Mesenchymal stem cell (in vitro differentiated cells and primary cell): ENCODE results near the gene CELSR1.

Source experiments
- DNase-seq: peaks from one replicate; pipeline ENCODE4 v3.0.0-alpha.2; 2013
- H2AFZ ChIP-seq: one replicate; pipeline ENCODE4 v1.6.1; 2013; ENCODE audit warnings: low read depth, mild to moderate bottlenecking, control low read depth, inconsistent platforms, low read length, moderate library complexity
- H2AK5ac ChIP-seq: 2 replicates; pipeline ENCODE4 v1.6.1; 2013; ENCODE audit warnings: low read length, moderate library complexity, mild to moderate bottlenecking, inconsistent platforms; ENCODE audit not compliant: severe bottlenecking
- H2BK120ac ChIP-seq: one replicate; pipeline ENCODE4 v1.6.1; 2013; ENCODE audit warnings: low read depth, mild to moderate bottlenecking, inconsistent platforms, low read length, moderate library complexity
- H2BK12ac ChIP-seq, 2 experiments: one replicate each; pipeline ENCODE4 v1.6.1; 2013; ENCODE audit warnings: inconsistent platforms in 2 of 2, low read length in 2 of 2, mild to moderate bottlenecking in 2 of 2, moderate library complexity in 2 of 2, control low read depth in 1 of 2
- H2BK15ac ChIP-seq: one replicate; pipeline ENCODE4 v1.6.1; 2013; ENCODE audit warnings: mild to moderate bottlenecking, low read depth, inconsistent platforms; ENCODE audit not compliant: poor library complexity, severe bottlenecking
- H2BK5ac ChIP-seq: 2 replicates; pipeline ENCODE4 v1.6.1; 2013; ENCODE audit warnings: low read depth, mild to moderate bottlenecking, low read length, control low read depth, inconsistent platforms; ENCODE audit not compliant: poor library complexity, severe bottlenecking
- H3K14ac ChIP-seq, 2 experiments: one replicate each; pipeline ENCODE4 v1.6.1; 2013; ENCODE audit warnings: inconsistent platforms in 2 of 2, low read length in 2 of 2, control low read depth in 1 of 2, mild to moderate bottlenecking in 1 of 2, moderate library complexity in 1 of 2
- H3K18ac ChIP-seq, 2 experiments: one replicate each; pipeline ENCODE4 v1.6.1; 2013; ENCODE audit warnings: inconsistent platforms in 2 of 2, low read length in 2 of 2, control low read depth in 1 of 2, low read depth in 1 of 2, mild to moderate bottlenecking in 1 of 2
- H3K23ac ChIP-seq, 2 experiments: one replicate each; pipeline ENCODE4 v1.6.1; 2013; ENCODE audit warnings: inconsistent platforms in 2 of 2, low read length in 2 of 2, mild to moderate bottlenecking in 2 of 2, moderate library complexity in 2 of 2, control low read depth in 1 of 2
- H3K27ac ChIP-seq: 2 replicates; pipeline ENCODE4 v1.5.1; 2013; ENCODE audit warnings: mild to moderate bottlenecking, moderate library complexity, low read length, control low read depth, inconsistent platforms; ENCODE audit not compliant: poor library complexity, severe bottlenecking
- H3K27me3 ChIP-seq, 2 experiments: 2 replicates each; pipeline versions ENCODE4 v1.6.1 to v1.7.0; 2013; ENCODE audit warnings: low read length in 2 of 2, mild to moderate bottlenecking in 2 of 2, moderate library complexity in 2 of 2, control low read depth in 1 of 2, inconsistent platforms in 1 of 2; ENCODE audit not compliant: control insufficient read depth in 1 of 2, insufficient read depth in 1 of 2
- H3K36me3 ChIP-seq, 2 experiments: 2 replicates each; pipeline versions ENCODE4 v1.6.1 to v1.7.0; 2013; ENCODE audit warnings: low read length in 2 of 2, control low read depth in 1 of 2, inconsistent platforms in 1 of 2, low read depth in 1 of 2, mild to moderate bottlenecking in 1 of 2; ENCODE audit not compliant: insufficient read depth in 2 of 2, control insufficient read depth in 1 of 2
- H3K4ac ChIP-seq, 2 experiments: one replicate each; pipeline ENCODE4 v1.6.1; 2013; ENCODE audit warnings: inconsistent platforms in 2 of 2, low read length in 2 of 2, mild to moderate bottlenecking in 2 of 2, moderate library complexity in 2 of 2, control low read depth in 1 of 2, low read depth in 1 of 2
- H3K4me1 ChIP-seq: 2 replicates; pipeline ENCODE4 v1.6.1; 2013; ENCODE audit warnings: low read depth, low read length, control low read depth; ENCODE audit not compliant: control insufficient read depth, insufficient read depth
- H3K4me2 ChIP-seq: 2 replicates; pipeline ENCODE4 v1.6.1; 2013; ENCODE audit warnings: low read length, mild to moderate bottlenecking, inconsistent platforms; ENCODE audit not compliant: poor library complexity, severe bottlenecking
- H3K4me3 ChIP-seq, 2 experiments: 2 replicates each; pipeline versions ENCODE4 v1.5.1 to v1.7.0; 2013; ENCODE audit warnings: low read length in 2 of 2, mild to moderate bottlenecking in 2 of 2, control low read depth in 1 of 2, low read depth in 1 of 2; ENCODE audit not compliant: insufficient read depth in 1 of 2
- H3K79me1 ChIP-seq: replicated peaks from 2 replicates; pipeline ENCODE4 v1.6.1; 2013; ENCODE audit warnings: mild to moderate bottlenecking, control low read depth, low read length, inconsistent platforms; ENCODE audit not compliant: poor library complexity, severe bottlenecking
- H3K9ac ChIP-seq: 2 replicates; pipeline ENCODE4 v1.7.0; 2013; ENCODE audit warnings: mild to moderate bottlenecking, low read length, moderate library complexity
- H3K9me3 ChIP-seq: 2 replicates; pipeline ENCODE4 v1.7.0; 2013; ENCODE audit warnings: mild to moderate bottlenecking, low read length; ENCODE audit not compliant: control insufficient read depth
- H4K8ac ChIP-seq: one replicate; pipeline ENCODE4 v1.6.1; 2013; ENCODE audit warnings: inconsistent platforms, mild to moderate bottlenecking, low read length, moderate library complexity
- H4K91ac ChIP-seq: one replicate; pipeline ENCODE4 v1.6.1; 2013; ENCODE audit warnings: mild to moderate bottlenecking, low read length, inconsistent platforms
- WGBS: methylation state at CpG from one replicate; pipeline ENCODE4 v1.1.7; 2013; ENCODE audit warnings: mixed read lengths; 5-methylcytosine and 5-hydroxymethylcytosine counted together

Gene CELSR1

GRCh38 chr22:46581538-46582244 lies 44.3 kb upstream of the CELSR1 start:
- no peak overlapping the region for H3K4ac ChIP-seq
- no peak overlapping the region for H3K23ac ChIP-seq
- H3K4me1 ChIP-seq, result peaks cover 59% of the 10 kb centered on the region
- H2BK120ac ChIP-seq, result no peak overlapping the region
- H3K79me1 ChIP-seq, result peaks cover 33% of the 10 kb centered on the region
- H3K4me2 ChIP-seq, result no peak overlapping the region
- H3K4me3 ChIP-seq, result no peak overlapping the region
- H3K27ac ChIP-seq, result no peak overlapping the region
- no peaks in the 10 kb centered on the region for H3K9me3 ChIP-seq
- H2BK15ac ChIP-seq, result no peak overlapping the region
- DNase-seq, result no peak
- H4K8ac ChIP-seq, result no peak overlapping the region
- no peak overlapping the region for H2AFZ ChIP-seq
- H2AK5ac ChIP-seq, result peak overlapping the region; percentile 47
- H2BK5ac ChIP-seq, result no peak overlapping the region
- peaks cover 0 to 4% of the 10 kb centered on the region in 2 experiments for H3K36me3 ChIP-seq
- no peak overlapping the region for H3K14ac ChIP-seq
- no peak overlapping the region for H2BK12ac ChIP-seq
- no peaks in the 10 kb centered on the region for H3K27me3 ChIP-seq
- no peak overlapping the region for H3K18ac ChIP-seq
- H3K9ac ChIP-seq, result no peak overlapping the region
- H4K91ac ChIP-seq, result no peak overlapping the region
- WGBS, result 80% methylated on average over 14 of the region's 14 CpGs

- 90% methylated on average over 12 of the region's 13 CpGs for WGBS
- Histone ChIP-seq H3K27me3 (no peaks in the 10 kb centered on the region), H3K4ac (no peak overlapping the region), H3K14ac (no peak overlapping the region), H2AK5ac (no peak overlapping the region), H2BK5ac (no peak overlapping the region), H3K23ac (no peak overlapping the region), H3K4me2 (no peak overlapping the region), H2BK120ac (no peak overlapping the region), H3K18ac (no peak overlapping the region), H3K9me3 (no peaks in the 10 kb centered on the region), H3K36me3 (peaks cover 0 to 4% of the 10 kb centered on the region in 2 experiments), H3K9ac (no peak overlapping the region), H2AFZ (no peak overlapping the region), H4K91ac (no peak overlapping the region), H3K4me3 (no peak overlapping the region), H2BK15ac (no peak overlapping the region), H3K79me1 (peaks cover 30% of the 10 kb centered on the region), H3K4me1 (peaks cover 62% of the 10 kb centered on the region), H2BK12ac (no peak overlapping the region), H4K8ac (no peak overlapping the region), H3K27ac (no peak overlapping the region)
- no peak for DNase-seq
These were observed 43.6 kb upstream of the CELSR1 start for GRCh38 chr22:46580940-46581537.

- H3K27ac ChIP-seq, result no peak overlapping the region
- no peak overlapping the region for H4K91ac ChIP-seq
- H3K9ac ChIP-seq, result peak overlapping the region; percentile 41
- 92% methylated on average over 14 of the region's 14 CpGs for WGBS
- H2BK120ac ChIP-seq, result no peak overlapping the region
- no peak overlapping the region for H4K8ac ChIP-seq
- DNase-seq, result no peak
- H3K4me2 ChIP-seq, result no peak overlapping the region
- H3K4me3 ChIP-seq, result peak overlapping the region in 1 of 2 experiments; percentile 88
- H3K18ac ChIP-seq, result no peak overlapping the region
- no peak overlapping the region for H2BK15ac ChIP-seq
- H3K27me3 ChIP-seq, result peaks cover 0 to 4% of the 10 kb centered on the region in 2 experiments
- peaks cover 66% of the 10 kb centered on the region for H3K4me1 ChIP-seq
- no peak overlapping the region for H2AFZ ChIP-seq
- peak overlapping the region in 1 of 2 experiments; percentile 57 for H3K14ac ChIP-seq
- no peak overlapping the region for H2BK5ac ChIP-seq
- no peaks in the 10 kb centered on the region for H3K9me3 ChIP-seq
- H3K36me3 ChIP-seq, result peaks cover 0 to 4% of the 10 kb centered on the region in 2 experiments
- no peak overlapping the region for H3K23ac ChIP-seq
- no peak overlapping the region for H2BK12ac ChIP-seq
- peak overlapping the region in 1 of 2 experiments; percentile 57 for H3K4ac ChIP-seq
- H2AK5ac ChIP-seq, result peak overlapping the region; percentile 8
- peaks cover 23% of the 10 kb centered on the region for H3K79me1 ChIP-seq
These were observed 42.5 kb upstream of the CELSR1 start for GRCh38 chr22:46579751-46580449.
